ENCODE measurements around the gene BARX1. TPM values are rescaled to one million over a fixed set of nuclear protein-coding genes. Genes with fewer than 3 reads are reported as not detected.

The BARX1 gene
- total and polyA plus RNA-seq, 10 of the 15 experiments (the other 5 are each of a cell fraction or from before 2014, with no cell fraction given) = not detected

DNA sequence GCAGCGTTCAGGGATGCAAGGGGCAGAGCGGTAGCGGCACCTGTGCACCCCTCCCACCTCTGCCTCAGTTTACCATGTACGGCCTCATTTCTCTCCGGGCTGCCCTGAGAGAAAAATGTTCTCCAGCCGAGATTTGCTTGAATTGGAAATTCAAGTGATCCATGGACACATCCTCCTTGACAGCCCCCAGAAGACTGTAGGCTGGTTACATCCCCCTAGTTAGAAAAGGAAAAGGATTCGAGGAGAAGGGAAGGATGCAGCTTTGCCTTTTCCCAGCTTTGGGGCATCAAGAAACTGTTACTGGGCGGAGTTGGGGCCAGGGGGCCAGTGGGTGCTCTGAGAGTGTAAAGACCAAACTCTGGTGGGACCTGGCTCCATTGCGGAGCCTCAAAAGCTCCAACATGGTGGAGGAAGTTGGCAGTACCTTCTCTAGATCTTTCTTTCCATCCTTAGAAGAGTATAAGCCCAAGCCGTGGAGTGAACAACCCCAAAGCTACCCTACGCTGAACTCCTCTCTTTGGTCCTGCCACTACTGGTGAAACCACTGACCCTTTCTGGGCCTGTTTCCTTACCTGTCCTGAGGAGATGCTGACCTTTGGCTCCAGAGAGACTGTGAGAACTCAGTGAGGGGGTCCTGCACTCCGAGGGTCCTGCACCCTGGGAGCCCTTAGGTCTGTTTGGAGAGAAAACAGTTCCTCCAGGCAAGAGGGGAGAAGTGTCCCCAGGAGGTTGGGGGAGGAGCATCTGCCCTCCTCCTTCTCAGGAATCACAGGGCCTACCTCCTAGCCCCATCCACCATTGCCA, 1.0 kb upstream of the BARX1 start:
- Histone ChIP-seq H2AFZ (ENCODE audit: control insufficient read depth, low read depth, low read length) (no peak overlapping the region), H3K4me3 (no peak overlapping the region), H4K20me1 (ENCODE audit: control insufficient read depth, insufficient read depth) (no peaks in the 10 kb centered on the region), H3K9me3 (replicated peaks; ENCODE audit: control insufficient read depth, insufficient read depth, low read length) (no peaks in the 10 kb centered on the region), H3K4me1 (ENCODE audit: control insufficient read depth, insufficient read depth, low read length) (no peaks in the 10 kb centered on the region), H3K27me3 (replicated peaks in 1 of 2; ENCODE audit: control insufficient read depth in 2 of 2, insufficient read depth in 2 of 2, low read length in 1 of 2) (peaks cover 19 to 35% of the 10 kb centered on the region in 2 experiments), H3K79me2 (ENCODE audit: control insufficient read depth, insufficient read depth, low read length) (no peaks in the 10 kb centered on the region), H3K27ac (ENCODE audit: control insufficient read depth, insufficient read depth) (no peak overlapping the region), H3K36me3 (ENCODE audit: control insufficient read depth in 2 of 2, insufficient read depth in 2 of 2, low read length in 1 of 2) (no peaks in the 10 kb centered on the region), H3K9ac (ENCODE audit: control insufficient read depth, insufficient read depth, low read length) (no peak overlapping the region), H3K4me2 (ENCODE audit: control insufficient read depth, insufficient read depth) (no peak overlapping the region)
- in situ Hi-C loops (cut with MboI) (no loop called here), intact Hi-C loops (cut with micrococcal nuclease; ENCODE audit: unreplicated experiment) (no loop called here)
- ChIA-PET CTCF (no interaction called here), SMC1A (ENCODE audit: uncharacterized antibody, unreplicated experiment) (no interaction called here), POLR2A (no interaction called here), RAD21 (ENCODE audit: unreplicated experiment) (no interaction called here)
- FAIRE-seq (no peak), ATAC-seq (no peak), DNase-seq (ENCODE audit: low read depth, low spot score) (no peak)
- TF ChIP-seq CREB1 (IDR thresholded peaks at IDR 0.05; ENCODE audit: low read depth) (no peak), JUNB (IDR thresholded peaks at IDR 0.05) (no peak), NFXL1 (IDR thresholded peaks at IDR 0.05; ENCODE audit: borderline replicate concordance) (no peak), RAD51 (IDR thresholded peaks at IDR 0.05) (no peak), MTA2 (IDR thresholded peaks at IDR 0.05; ENCODE audit: low read depth) (no peak), RB1 (IDR thresholded peaks at IDR 0.05; ENCODE audit: borderline replicate concordance) (no peak), POU2F2 (IDR thresholded peaks at IDR 0.05; ENCODE audit: borderline replicate concordance, low read depth, low read length) (no peak), HDAC6 (IDR thresholded peaks at IDR 0.05; ENCODE audit: unreplicated experiment) (no peak), TCF7 (IDR thresholded peaks at IDR 0.05; ENCODE audit: borderline replicate concordance) (no peak), HDGF (IDR thresholded peaks at IDR 0.05) (no peak), ETV6 (conservative IDR thresholded peaks at IDR 0.05 in 1 of 2, IDR thresholded peaks at IDR 0.05 in 1 of 2; ENCODE audit: borderline replicate concordance in 1 of 2, low read depth in 1 of 2) (no peak), IKZF2 (IDR thresholded peaks at IDR 0.05) (no peak), POLR2A (IDR thresholded peaks at IDR 0.05; ENCODE audit: low read depth, low read length) (no peak), RFX5 (IDR thresholded peaks at IDR 0.05; ENCODE audit: low read depth, low read length) (no peak)
- TF ChIP-seq, protein P1, sequence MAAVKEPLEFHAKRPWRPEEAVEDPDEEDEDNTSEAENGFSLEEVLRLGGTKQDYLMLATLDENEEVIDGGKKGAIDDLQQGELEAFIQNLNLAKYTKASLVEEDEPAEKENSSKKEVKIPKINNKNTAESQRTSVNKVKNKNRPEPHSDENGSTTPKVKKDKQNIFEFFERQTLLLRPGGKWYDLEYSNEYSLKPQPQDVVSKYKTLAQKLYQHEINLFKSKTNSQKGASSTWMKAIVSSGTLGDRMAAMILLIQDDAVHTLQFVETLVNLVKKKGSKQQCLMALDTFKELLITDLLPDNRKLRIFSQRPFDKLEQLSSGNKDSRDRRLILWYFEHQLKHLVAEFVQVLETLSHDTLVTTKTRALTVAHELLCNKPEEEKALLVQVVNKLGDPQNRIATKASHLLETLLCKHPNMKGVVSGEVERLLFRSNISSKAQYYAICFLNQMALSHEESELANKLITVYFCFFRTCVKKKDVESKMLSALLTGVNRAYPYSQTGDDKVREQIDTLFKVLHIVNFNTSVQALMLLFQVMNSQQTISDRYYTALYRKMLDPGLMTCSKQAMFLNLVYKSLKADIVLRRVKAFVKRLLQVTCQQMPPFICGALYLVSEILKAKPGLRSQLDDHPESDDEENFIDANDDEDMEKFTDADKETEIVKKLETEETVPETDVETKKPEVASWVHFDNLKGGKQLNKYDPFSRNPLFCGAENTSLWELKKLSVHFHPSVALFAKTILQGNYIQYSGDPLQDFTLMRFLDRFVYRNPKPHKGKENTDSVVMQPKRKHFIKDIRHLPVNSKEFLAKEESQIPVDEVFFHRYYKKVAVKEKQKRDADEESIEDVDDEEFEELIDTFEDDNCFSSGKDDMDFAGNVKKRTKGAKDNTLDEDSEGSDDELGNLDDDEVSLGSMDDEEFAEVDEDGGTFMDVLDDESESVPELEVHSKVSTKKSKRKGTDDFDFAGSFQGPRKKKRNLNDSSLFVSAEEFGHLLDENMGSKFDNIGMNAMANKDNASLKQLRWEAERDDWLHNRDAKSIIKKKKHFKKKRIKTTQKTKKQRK (IDR thresholded peaks at IDR 0.05; ENCODE audit: low read depth, low read length) = no peak
- TF ChIP-seq, protein P2, sequence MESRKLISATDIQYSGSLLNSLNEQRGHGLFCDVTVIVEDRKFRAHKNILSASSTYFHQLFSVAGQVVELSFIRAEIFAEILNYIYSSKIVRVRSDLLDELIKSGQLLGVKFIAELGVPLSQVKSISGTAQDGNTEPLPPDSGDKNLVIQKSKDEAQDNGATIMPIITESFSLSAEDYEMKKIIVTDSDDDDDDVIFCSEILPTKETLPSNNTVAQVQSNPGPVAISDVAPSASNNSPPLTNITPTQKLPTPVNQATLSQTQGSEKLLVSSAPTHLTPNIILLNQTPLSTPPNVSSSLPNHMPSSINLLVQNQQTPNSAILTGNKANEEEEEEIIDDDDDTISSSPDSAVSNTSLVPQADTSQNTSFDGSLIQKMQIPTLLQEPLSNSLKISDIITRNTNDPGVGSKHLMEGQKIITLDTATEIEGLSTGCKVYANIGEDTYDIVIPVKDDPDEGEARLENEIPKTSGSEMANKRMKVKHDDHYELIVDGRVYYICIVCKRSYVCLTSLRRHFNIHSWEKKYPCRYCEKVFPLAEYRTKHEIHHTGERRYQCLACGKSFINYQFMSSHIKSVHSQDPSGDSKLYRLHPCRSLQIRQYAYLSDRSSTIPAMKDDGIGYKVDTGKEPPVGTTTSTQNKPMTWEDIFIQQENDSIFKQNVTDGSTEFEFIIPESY (IDR thresholded peaks at IDR 0.05) = no peak
- TF ChIP-seq, protein P3, sequence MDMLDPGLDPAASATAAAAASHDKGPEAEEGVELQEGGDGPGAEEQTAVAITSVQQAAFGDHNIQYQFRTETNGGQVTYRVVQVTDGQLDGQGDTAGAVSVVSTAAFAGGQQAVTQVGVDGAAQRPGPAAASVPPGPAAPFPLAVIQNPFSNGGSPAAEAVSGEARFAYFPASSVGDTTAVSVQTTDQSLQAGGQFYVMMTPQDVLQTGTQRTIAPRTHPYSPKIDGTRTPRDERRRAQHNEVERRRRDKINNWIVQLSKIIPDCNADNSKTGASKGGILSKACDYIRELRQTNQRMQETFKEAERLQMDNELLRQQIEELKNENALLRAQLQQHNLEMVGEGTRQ (IDR thresholded peaks at IDR 0.05; ENCODE audit: borderline replicate concordance, low read depth, low read length) = no peak
- TF ChIP-seq, protein P4, sequence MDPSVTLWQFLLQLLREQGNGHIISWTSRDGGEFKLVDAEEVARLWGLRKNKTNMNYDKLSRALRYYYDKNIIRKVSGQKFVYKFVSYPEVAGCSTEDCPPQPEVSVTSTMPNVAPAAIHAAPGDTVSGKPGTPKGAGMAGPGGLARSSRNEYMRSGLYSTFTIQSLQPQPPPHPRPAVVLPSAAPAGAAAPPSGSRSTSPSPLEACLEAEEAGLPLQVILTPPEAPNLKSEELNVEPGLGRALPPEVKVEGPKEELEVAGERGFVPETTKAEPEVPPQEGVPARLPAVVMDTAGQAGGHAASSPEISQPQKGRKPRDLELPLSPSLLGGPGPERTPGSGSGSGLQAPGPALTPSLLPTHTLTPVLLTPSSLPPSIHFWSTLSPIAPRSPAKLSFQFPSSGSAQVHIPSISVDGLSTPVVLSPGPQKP (IDR thresholded peaks at IDR 0.05; ENCODE audit: low read depth, low read length) = no peak
- WGBS (ENCODE audit: insufficient coverage, insufficient replicate concordance, low lambda C conversion rate, missing lambda C conversion rate) = 27% methylated on average over 12 of the region's 12 CpGs
- BruUV-seq (replicated peaks) = no TSS peak
